Endothelial cell (in vitro differentiated cells): Measurements from ENCODE around the gene YPEL3. TPM values are rescaled to one million over a fixed set of nuclear protein-coding genes. Genes with fewer than 3 reads are reported as not detected.
A peak's percentile ranks its signal among the peaks of the same experiment; 100 is the strongest.

ENCODE experiments used
- DNase-seq: peaks from one replicate; pipeline ENCODE4 v3.0.0; 2021; ENCODE audit warnings: low spot score
- H3K27ac Mint-ChIP-seq: one replicate; pipeline ENCODE4 v1.8.0; 2021; ENCODE audit warnings: mixed read lengths, inconsistent platforms; ENCODE audit not compliant: unreplicated experiment
- H3K27me3 Mint-ChIP-seq: one replicate; pipeline ENCODE4 v1.8.0; 2021; ENCODE audit warnings: mild to moderate bottlenecking, moderate library complexity, mixed read lengths, inconsistent platforms; ENCODE audit not compliant: unreplicated experiment
- H3K36me3 Mint-ChIP-seq: one replicate; pipeline ENCODE4 v1.8.0; 2021; ENCODE audit warnings: mild to moderate bottlenecking, low read depth, mixed read lengths, inconsistent platforms; ENCODE audit not compliant: unreplicated experiment
- H3K4me1 Mint-ChIP-seq: one replicate; pipeline ENCODE4 v1.8.0; 2021; ENCODE audit warnings: mild to moderate bottlenecking, mixed read lengths, inconsistent platforms; ENCODE audit not compliant: unreplicated experiment
- H3K4me3 Mint-ChIP-seq: one replicate; pipeline ENCODE4 v1.8.0; 2021; ENCODE audit warnings: mild to moderate bottlenecking, mixed read lengths, inconsistent platforms; ENCODE audit not compliant: unreplicated experiment
- H3K9me3 Mint-ChIP-seq: one replicate; pipeline ENCODE4 v1.8.0; 2021; ENCODE audit warnings: mixed read lengths, inconsistent platforms; ENCODE audit not compliant: unreplicated experiment
- CTCF ChIP-seq: fragments of 200-600 bp; sonication (generic); IDR thresholded peaks from one replicate; pipeline ENCODE4 v1.5.0; 2021; ENCODE audit warnings: antibody characterized with exemption; ENCODE audit not compliant: unreplicated experiment
- long read RNA-seq: library from polyadenylated mRNA; unstranded; transcript quantifications from one replicate; pipeline ENCODE4 v2.0.0, GENCODE V29; 2020; ENCODE audit not compliant: unreplicated experiment
- total RNA-seq: library from RNA; stranded (reverse); fragmentation: NEBNext Ultra II Directional; extraction: Animal tissue kit (Norgen Biotek cat#: 25700); gene quantifications from one replicate; pipeline ENCODE4 v1.2.1, GENCODE V29; 2021; ENCODE audit not compliant: unreplicated experiment

YPEL3 gene, protein sequence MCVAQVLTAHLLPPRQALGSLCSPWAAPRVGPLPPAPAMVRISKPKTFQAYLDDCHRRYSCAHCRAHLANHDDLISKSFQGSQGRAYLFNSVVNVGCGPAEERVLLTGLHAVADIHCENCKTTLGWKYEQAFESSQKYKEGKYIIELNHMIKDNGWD
- total RNA-seq: 45.9 TPM
- long read RNA-seq, partial matches to known transcripts: 0 of 5 reads
- long read RNA-seq, other reads (novel, unspliced or antisense): 1 of 5 reads

- Mint-ChIP-seq H3K36me3 (peaks cover 34% of the 10 kb centered on the region), H3K9me3 (peaks cover 19% of the 10 kb centered on the region), H3K27me3 (peaks cover 12% of the 10 kb centered on the region), H3K4me3 (peak within 1 kb of the TSS; percentile 85), H3K27ac (peak within 1 kb of the TSS; percentile 83), H3K4me1 (peaks cover 20% of the 10 kb centered on the region)
- TF ChIP-seq CTCF: no peak
- DNase-seq: peak; percentile 94
Observed at GRCh38 chr16:30096105-30096861, at the start of gene YPEL3. Gene YPEL3, minus strand, starts transcription at chr16:30096213. Its CDS starts 731 bp downstream, at chr16:30095482.

DNA sequence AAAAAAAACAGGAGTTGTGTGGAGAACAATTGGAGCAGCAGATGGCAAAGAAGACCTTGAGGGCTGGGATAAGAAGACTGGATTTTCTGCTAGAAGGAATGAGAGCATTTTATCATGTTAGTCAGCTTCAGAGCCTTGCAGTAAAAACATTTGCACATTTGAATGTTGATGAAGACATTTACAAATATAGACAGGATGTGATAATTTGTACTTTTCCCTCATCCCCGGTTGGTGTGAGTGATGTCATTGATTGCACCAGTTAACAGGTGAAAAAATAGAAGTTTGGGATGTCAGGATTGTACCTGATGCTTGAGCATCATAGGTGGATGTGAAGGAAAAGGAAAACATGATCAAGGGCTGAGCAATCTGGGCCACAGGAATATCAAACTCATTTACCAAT is 49.6 kb upstream of the YPEL3 start:
- H3K4me1 Mint-ChIP-seq: no peaks in the 10 kb centered on the region
- no peak overlapping the region for H3K4me3 Mint-ChIP-seq
- no peak for DNase-seq
- no peak overlapping the region for H3K27ac Mint-ChIP-seq
- H3K9me3 Mint-ChIP-seq: no peaks in the 10 kb centered on the region
- no peaks in the 10 kb centered on the region for H3K36me3 Mint-ChIP-seq
- no peaks in the 10 kb centered on the region for H3K27me3 Mint-ChIP-seq
- no peak for TF ChIP-seq CTCF

- H3K27ac Mint-ChIP-seq: no peak overlapping the region
- no peaks in the 10 kb centered on the region for H3K36me3 Mint-ChIP-seq
- H3K27me3 Mint-ChIP-seq: no peaks in the 10 kb centered on the region
- peaks cover 1% of the 10 kb centered on the region for H3K4me1 Mint-ChIP-seq
- DNase-seq: no peak
- no peaks in the 10 kb centered on the region for H3K9me3 Mint-ChIP-seq
- no peak overlapping the region for H3K4me3 Mint-ChIP-seq
- no peak for TF ChIP-seq CTCF
Observed at GRCh38 chr16:30144917-30145316, 48.9 kb upstream of the YPEL3 start.

GRCh38 chr16:30144017-30144416 is 48.0 kb upstream of the YPEL3 start:
- no peaks in the 10 kb centered on the region for H3K36me3 Mint-ChIP-seq
- no peaks in the 10 kb centered on the region for H3K9me3 Mint-ChIP-seq
- no peak for TF ChIP-seq CTCF

DNA sequence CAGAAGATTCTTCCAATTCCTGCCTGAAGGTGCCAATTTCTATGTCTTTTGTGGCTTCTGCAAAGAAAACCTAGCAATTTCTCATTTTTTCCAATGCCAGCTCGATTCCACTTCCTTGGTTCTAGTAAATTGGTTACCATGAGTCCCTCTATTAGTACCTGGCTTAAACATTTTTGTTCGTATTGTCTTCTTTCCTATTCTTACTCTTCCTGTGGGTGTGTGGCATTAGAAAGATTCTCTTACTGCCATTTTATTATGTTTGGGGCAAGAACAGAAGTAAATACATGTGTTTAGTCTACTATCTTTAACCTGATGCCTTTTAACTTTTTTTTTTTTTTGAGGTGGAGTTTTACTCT is 47.3 kb upstream of the YPEL3 start:
- Mint-ChIP-seq H3K4me3 (no peak overlapping the region), H3K9me3 (no peaks in the 10 kb centered on the region), H3K27me3 (no peaks in the 10 kb centered on the region), H3K36me3 (no peaks in the 10 kb centered on the region), H3K27ac (no peak overlapping the region), H3K4me1 (peaks cover 5% of the 10 kb centered on the region)
- DNase-seq: no peak
- TF ChIP-seq CTCF: no peak

More at GRCh38 chr16:30144017-30144416, 48.0 kb upstream of the YPEL3 start:
- Mint-ChIP-seq H3K27ac (no peak overlapping the region), H3K4me3 (no peak overlapping the region), H3K27me3 (no peaks in the 10 kb centered on the region), H3K4me1 (peaks cover 5% of the 10 kb centered on the region)
- no peak for DNase-seq
